Psoas muscle (tissue), 8 donors: ENCODE measurements around the gene HOXD9. TPM values are rescaled to one million over a fixed set of nuclear protein-coding genes. Genes with fewer than 3 reads are reported as not detected.

Source experiments
- ATAC-seq, 4 donors: fragments of 200-7000 bp; cut with Tn5 transposase; one replicate each; pipeline ENCODE4 v1.9.1; 2020; ENCODE audit warnings: moderate library complexity in 3 of 4, mild to moderate bottlenecking in 2 of 4
- DNase-seq, 2 donors: peaks; one replicate each; pipeline ENCODE4 v3.0.0-alpha.2; 2020
- H3K27ac ChIP-seq: fragments of 200-600 bp; one replicate; pipeline ENCODE4 v1.8.0; 2022
- H3K27me3 ChIP-seq, 3 donors: fragments of 200-600 bp in 1 of 3; one replicate each; pipeline versions ENCODE4 v1.6.1 to v1.8.0; 2013 to 2022; ENCODE audit warnings: low read length in 2 of 3, mild to moderate bottlenecking in 2 of 3, moderate library complexity in 1 of 3; ENCODE audit not compliant: insufficient read depth in 3 of 3
- H3K36me3 ChIP-seq, 2 donors: fragments of 200-600 bp in 1 of 2; one replicate each; pipeline versions ENCODE4 v1.6.1 to v1.8.0; 2013 to 2022; ENCODE audit warnings: low read depth in 1 of 2, mild to moderate bottlenecking in 1 of 2, moderate library complexity in 1 of 2; ENCODE audit not compliant: insufficient read depth in 1 of 2
- H3K4me1 ChIP-seq: fragments of 200-600 bp; one replicate; pipeline ENCODE4 v1.8.0; 2022
- H3K4me3 ChIP-seq: fragments of 200-600 bp; one replicate; pipeline ENCODE4 v1.8.0; 2022; ENCODE audit warnings: mild to moderate bottlenecking
- H3K9me3 ChIP-seq: fragments of 200-600 bp; one replicate; pipeline ENCODE4 v1.8.0; 2022
- WGBS, 3 donors: extraction: QIAGEN DNeasy Blood & Tissue Kit; methylation state at CpG; one replicate each; pipeline versions ENCODE4 v1.1.6 to v1.1.7; 2013; 5-methylcytosine and 5-hydroxymethylcytosine counted together
- intact Hi-C, 2 donors: fragments of 100-400 bp; cut with DNase I; formaldehyde crosslinking; loops; one replicate each; pipeline versions ENCODE4 v1.11.0 to v1.14.2; 2022
- polyA plus RNA-seq, 3 donors: library from polyadenylated mRNA; stranded (reverse); fragments of 200-250 nt; gene quantifications; one replicate each; pipeline ENCODE4 v1.2.3, GENCODE V29; 2013
- total RNA-seq, 4 donors: library from RNA; stranded (reverse); fragmentation: NEBNext Ultra II Directional in 2 of 4; extraction: Animal tissue kit (Norgen Biotek cat#: 25700) in 2 of 4; gene quantifications; one replicate each; pipeline versions ENCODE4 v1.2.1 to v1.2.4, GENCODE V29; 2021 to 2023
- TF ChIP-seq, protein P1 (sequence below): fragments of 200-600 bp; IDR thresholded peaks from one replicate; pipeline ENCODE4 v1.8.0; 2022; ENCODE audit warnings: antibody characterized with exemption
- donor health status: healthy with polysubstance abuse.
- donor health status: DM: no; HTN: no; CAD: no; lungs with moderate emphysema.
- donor health status: Bipolar disorder and iron deficiency.
- donor health status: healthy.
- donor health status: DM: yes; HTN: yes; CAD: no.
- donor health status: DM: no; HTN: no; CAD: no.
- donor health status: DM: no; HTN: no; CAD: no.
- donor health status: DM: yes; HTN: yes; CAD: no.

Gene HOXD9
- total and polyA plus RNA-seq, 7 donors, result 0.43 to 4.4 (median 1.7) TPM

- WGBS, 3 donors, result 21 to 32% (median 29%) methylated on average over 17 of the region's 17 CpGs
- Histone ChIP-seq H3K4me3 (no peak overlapping the region), H3K9me3 (no peaks in the 10 kb centered on the region), H3K27ac (no peak overlapping the region), H3K27me3 (peaks cover 4 to 99% (median 75%) of the 10 kb centered on the region in 3 donors), H3K4me1 (peaks cover 14% of the 10 kb centered on the region), H3K36me3 (no peaks in the 10 kb centered on the region)
- TF ChIP-seq, protein P1, sequence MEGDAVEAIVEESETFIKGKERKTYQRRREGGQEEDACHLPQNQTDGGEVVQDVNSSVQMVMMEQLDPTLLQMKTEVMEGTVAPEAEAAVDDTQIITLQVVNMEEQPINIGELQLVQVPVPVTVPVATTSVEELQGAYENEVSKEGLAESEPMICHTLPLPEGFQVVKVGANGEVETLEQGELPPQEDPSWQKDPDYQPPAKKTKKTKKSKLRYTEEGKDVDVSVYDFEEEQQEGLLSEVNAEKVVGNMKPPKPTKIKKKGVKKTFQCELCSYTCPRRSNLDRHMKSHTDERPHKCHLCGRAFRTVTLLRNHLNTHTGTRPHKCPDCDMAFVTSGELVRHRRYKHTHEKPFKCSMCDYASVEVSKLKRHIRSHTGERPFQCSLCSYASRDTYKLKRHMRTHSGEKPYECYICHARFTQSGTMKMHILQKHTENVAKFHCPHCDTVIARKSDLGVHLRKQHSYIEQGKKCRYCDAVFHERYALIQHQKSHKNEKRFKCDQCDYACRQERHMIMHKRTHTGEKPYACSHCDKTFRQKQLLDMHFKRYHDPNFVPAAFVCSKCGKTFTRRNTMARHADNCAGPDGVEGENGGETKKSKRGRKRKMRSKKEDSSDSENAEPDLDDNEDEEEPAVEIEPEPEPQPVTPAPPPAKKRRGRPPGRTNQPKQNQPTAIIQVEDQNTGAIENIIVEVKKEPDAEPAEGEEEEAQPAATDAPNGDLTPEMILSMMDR, result no peak
- intact Hi-C loops, result no loop called here
- no peak for DNase-seq
- ATAC-seq, result no peak
Observed at GRCh38 chr2:176103742-176104315, 18.7 kb upstream of the HOXD9 start.

- TF ChIP-seq, protein P1, result no peak
- ATAC-seq (no peak), DNase-seq (no peak)
- Histone ChIP-seq H3K4me3 (peak overlapping the region; percentile 11), H3K27me3 (peaks cover 4 to 99% (median 74%) of the 10 kb centered on the region in 3 donors), H3K27ac (no peak overlapping the region), H3K4me1 (peaks cover 14% of the 10 kb centered on the region), H3K36me3 (no peaks in the 10 kb centered on the region), H3K9me3 (no peaks in the 10 kb centered on the region)
- intact Hi-C loops, result no loop called here
- WGBS, 3 donors, result 4% methylated on average over 52 to 56 of the region's 56 CpGs
Observed at GRCh38 chr2:176104316-176105077, 18.0 kb upstream of the HOXD9 start.

GRCh38 chr2:176105078-176105729, 17.3 kb upstream of the HOXD9 start:
- WGBS, 3 donors, result 12 to 27% (median 20%) methylated on average over 25 of the region's 25 CpGs
- Histone ChIP-seq H3K36me3 (no peaks in the 10 kb centered on the region), H3K4me3 (peak overlapping the region; percentile 11), H3K27me3 (peaks cover 4 to 99% (median 73%) of the 10 kb centered on the region in 3 donors), H3K9me3 (no peaks in the 10 kb centered on the region), H3K27ac (no peak overlapping the region), H3K4me1 (peaks cover 14% of the 10 kb centered on the region)
- intact Hi-C loops, result no loop called here
- TF ChIP-seq, protein P1, result no peak
- ATAC-seq, result no peak
- no peak for DNase-seq

DNA sequence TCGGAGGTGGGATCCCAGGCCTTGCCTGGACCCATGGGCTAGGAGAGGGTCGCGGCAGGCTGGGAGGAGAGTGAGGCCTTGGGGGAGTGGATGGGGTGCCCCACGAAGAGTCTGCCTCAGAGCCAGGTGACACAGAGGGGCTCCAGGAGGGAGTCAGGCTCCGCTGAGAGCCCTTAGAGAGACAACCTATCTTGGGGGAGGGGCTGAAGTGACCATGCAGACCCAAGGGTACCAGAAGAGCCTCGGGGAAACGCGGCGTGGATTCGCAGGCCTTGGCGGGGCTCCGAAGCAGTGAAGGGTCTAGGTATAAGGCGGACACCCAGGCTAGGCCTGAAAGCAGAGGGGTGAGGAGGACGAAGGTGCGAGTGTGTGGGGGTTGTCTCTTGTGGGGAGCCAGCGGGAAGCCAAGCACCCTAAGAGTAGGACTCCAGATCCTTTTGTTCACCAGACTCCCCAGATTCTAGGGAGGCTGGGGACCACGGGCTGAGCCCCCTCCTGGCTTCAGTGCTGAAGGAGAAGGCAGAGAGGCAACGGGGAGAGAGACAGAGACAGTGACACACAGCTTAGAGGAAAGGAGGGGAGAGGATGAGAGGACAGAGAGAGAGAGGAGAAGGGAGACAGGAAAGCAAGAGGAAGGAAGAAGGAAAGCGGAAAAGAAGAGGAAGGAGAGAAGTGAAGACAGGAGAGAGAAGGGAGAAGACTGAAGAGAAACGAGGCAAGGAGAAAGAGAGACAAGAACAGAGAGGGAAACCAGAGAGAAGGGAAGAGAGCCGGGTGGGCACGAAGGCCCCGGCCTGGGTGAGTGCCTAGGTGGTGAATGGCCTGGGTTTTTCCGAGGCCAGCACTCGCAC, 16.6 kb upstream of the HOXD9 start:
- Histone ChIP-seq H3K4me1 (peaks cover 14% of the 10 kb centered on the region), H3K27me3 (peaks cover 4 to 99% (median 65%) of the 10 kb centered on the region in 3 donors), H3K4me3 (peak overlapping the region; percentile 54), H3K9me3 (no peaks in the 10 kb centered on the region), H3K36me3 (no peaks in the 10 kb centered on the region), H3K27ac (no peak overlapping the region)
- intact Hi-C loops, result no loop called here
- ATAC-seq, result no peak
- no peak for DNase-seq
- TF ChIP-seq, protein P1, result no peak
- 24 to 41% (median 34%) methylated on average over 25 of the region's 25 CpGs for WGBS, 3 donors
